Posterior cingulate gyrus (tissue), 11 donors: ENCODE results near the gene CMTM5.
A peak's percentile ranks its signal among the peaks of the same experiment; 100 is the strongest.
"Not testable (repeated sequence)": the region's sequence is repeated elsewhere in the genome, so short reads cannot be mapped to it uniquely, and the experiment has no call there.

ENCODE experiments used
- DNase-seq, 10 donors: peaks; one replicate each; pipeline versions ENCODE4 v3.0.0 to v3.0.0-alpha.2; 2020 to 2021; ENCODE audit warnings: mixed read lengths in 3 of 10
- intact Hi-C: fragments of 100-400 bp; cut with DNase I; formaldehyde crosslinking; loops from one replicate; pipeline ENCODE4 v1.15.1; 2023

CMTM5 gene

DNA sequence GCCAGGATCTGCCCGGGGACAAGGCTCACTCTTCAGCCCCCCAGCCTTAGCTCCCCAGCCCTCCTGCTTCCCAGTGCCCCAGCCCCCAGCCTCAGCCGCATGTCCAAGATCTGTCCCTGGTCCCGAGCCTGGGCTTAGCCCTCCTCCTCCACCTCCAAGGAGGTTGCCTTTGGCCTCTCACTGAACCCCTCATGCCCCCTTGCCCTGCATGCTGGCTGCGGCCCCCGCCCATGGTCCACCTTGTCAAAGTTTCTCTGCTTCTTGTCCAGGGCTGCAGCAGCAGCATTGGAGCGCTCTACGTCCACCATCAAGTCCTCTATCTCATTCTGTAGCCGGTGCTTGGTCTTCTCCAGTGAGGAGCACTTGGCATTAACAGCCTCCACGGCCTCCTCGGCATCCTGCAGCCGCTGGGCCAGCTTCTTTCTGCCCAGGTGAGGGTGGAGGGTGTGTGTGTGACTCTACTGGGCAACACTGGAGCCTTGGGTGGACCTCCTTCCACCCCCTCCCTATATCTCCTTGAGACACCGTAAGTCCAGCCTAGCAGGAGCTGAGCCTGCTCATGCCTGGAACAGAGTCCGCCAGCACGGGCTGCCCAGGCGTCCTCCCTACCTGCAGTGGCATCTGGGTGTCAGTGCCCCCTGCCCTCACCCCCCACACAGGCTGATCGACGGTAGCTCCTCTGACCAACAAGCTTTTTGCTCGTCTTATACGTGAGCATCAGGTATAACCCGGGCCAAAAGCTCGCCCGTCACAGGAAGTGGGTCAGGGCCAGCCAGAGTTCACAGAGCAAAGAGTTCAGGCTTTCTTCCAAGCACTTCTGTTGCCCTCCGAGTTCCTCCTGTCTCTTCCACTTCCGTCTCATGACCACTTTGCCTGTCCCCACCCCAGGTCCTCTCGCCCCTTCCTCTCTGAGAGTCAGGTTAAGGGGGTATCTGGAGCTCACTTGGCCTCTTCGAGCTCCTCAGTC is 11.4 kb downstream of the CMTM5 start:
- peak in 2 of 10 donors; percentile 72 to 77 for DNase-seq
- intact Hi-C loops, result no loop called here

DNA sequence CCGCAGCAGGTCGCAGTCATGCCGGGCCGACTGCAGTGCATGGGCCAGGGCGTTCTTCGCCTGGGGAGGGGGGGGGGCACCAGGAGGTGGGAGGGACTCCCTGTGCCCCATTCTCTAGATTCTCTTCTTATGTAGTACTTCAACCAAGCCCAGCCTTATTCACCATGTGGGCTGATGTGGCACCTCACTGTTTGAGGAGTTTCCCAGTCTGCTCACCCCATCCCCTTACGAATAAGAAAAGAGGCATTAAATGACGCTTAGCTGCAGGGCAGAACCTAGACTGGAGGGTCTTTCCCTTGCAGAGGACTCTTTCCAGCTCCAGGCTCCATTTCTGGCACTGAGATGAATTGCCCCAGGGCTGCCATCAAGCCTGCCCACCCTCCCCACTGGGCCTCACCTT is 12.2 kb downstream of the CMTM5 start:
- peak in 1 of 10 donors; percentile 10 for DNase-seq
- intact Hi-C loops, result no loop called here

DNA sequence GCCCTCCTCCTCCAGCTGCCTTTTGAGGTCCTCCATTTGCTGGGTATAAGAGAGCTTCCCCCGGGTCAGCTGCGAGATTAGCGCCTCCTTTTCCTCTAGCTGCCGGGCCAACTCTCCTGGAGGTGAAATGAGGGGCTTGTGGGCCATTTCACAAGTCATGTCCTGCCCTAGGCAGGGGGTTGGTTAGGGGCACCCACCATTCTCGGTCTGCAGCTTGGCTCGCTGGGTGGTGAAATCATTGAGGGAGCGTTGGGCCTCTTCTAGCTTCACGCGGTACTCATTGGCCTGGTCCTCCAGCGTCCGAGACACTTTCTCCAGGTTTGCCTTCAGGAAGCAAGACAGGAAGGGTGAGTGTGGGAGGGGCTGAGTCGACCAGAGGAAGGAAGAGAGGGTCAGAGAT is 12.6 kb downstream of the CMTM5 start:
- intact Hi-C loops, result no loop called here

DNA sequence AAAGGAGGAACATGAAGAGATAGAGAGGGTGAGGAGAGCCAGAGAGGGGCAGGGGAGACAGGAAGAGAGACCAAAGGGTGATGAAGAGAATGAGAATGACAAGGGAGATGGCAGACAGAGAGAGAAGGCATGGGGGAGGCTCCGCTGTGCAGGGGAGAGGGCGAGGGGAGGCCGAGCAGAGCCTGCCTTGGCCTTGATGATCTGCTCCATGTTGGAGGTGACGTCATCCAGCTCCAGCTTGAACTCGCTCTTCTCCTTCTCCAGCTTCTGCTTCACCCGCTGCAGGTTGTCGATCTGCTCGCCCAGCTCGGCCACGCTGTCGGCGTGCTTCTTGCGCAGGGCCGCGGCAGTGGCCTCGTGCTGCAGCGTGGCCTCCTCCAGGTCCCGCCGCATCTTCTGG is 13.0 kb downstream of the CMTM5 start:
- intact Hi-C loops, DNase-seq: not testable (repeated sequence)

More for the DNA sequence above, 12.6 kb downstream of the CMTM5 start:
- peak in 2 of 10 donors; percentile 52 to 75 for DNase-seq

DNA sequence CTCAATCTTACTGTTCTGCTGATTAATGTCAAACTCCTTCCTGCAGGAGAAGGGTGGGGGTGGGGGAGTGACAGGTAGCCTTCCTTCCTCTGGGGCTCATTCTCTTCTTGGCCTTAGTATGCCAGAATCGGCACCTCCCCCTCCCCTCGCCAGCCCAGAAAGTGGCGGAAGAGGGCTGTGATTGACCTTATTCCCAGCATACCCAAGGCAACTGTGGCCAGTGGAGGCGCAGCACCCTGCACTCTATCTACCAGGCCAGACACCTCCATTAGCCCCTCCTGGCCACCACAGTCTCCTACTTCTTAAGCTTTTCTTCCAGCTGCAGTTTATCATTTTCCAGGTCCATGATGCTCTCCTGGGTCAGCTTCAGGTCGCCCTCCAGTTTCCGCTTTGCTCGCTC is 15.8 kb downstream of the CMTM5 start:
- intact Hi-C loops, result no loop called here

DNA sequence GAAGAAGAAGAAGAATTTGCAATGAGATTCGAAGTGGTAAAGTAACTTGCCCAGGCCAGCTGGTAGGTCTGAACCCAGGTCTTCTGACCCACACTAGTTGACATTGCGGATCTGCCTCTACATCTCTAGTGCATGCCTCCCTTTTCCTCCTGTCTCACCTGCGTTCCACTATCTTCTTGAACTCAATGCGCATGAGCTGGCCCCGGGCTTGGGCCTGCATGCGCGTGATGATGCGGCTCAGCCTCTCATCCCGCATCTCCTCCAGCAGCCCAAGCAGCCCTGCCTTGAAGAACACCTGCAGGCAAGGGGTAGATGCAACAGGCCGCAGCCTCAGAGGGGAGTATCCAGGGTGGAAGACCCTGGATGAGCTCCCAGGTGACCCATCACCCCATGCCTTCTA is 19.3 kb downstream of the CMTM5 start:
- intact Hi-C loops, result no loop called here
- DNase-seq, result peak in 3 of 10 donors; percentile 25 to 57 (median 53)

More for the DNA sequence above, 15.8 kb downstream of the CMTM5 start:
- DNase-seq, result peak in 2 of 10 donors; percentile 5 to 34

DNA sequence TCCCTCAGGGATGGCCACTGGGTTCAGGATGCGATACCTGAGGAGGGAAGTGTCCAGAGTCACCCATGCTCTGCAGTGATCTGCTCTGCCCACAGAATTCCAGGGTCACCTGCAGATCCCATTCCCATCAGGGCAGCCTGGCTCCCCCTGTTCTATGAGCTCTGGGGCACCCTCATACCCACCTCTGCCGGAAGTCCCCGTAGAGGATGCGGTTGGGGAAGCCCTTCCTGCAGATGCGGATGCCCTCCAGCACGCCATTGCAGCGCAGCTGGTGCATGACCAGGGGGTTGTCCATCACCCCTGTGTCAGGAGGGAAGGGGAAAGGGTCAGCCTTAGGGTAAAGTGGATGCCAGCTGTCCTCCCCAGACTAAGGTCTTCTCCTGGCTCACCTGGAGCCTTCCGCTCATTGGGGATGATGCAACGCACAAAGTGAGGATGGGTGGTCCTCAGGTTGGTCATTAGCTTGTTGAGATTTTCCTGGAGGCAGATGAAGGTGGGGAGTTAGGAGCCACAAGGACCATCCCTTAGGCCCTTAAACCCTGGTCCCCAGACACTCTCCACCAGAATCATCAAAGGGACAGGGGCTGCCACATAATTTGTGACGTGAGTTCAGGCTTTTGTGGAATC is 20.0 kb downstream of the CMTM5 start:
- intact Hi-C loops, result no loop called here
- DNase-seq, result peak in 3 of 10 donors; percentile 6 to 57 (median 44)

DNA sequence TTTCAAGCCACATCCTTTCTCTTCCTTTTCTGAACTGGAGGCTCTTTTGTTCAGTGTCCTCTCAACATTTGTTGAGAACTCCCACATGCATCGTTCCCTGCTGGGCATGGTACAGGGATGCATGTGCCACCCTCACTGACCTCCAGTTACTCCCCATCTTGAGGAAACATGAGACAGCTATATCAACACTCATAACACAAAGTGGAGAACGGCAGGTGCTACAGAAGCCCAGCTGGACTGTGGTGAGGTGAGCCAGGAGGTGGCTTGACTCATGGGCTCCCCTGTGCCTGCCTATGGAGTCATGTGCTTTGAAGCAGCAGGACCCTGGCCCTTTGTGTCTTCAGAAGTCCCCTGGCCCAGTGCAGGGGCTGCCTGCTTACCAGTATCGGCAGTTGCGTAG is 21.5 kb downstream of the CMTM5 start:
- DNase-seq, result peak in 1 of 10 donors; percentile 24
- intact Hi-C loops, result no loop called here

DNA sequence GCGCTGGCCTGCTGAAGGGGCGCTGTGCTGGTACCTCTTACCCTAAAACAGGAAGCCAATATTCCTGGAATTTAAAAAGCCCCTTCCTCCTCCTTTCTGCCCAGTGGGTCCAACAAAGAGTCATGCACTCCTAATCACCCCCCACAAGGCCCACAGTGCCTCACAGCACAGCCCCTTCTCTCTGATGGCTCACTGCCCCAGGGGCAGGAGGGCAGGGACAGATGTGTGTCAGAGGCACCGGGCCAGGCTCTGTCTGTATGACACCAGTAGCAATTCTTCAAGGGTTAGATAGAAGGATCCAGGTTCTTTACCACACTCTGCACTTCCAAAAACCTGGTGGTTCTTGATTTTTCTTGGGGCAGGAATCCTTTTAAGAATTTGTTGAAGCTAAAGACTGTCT is 22.3 kb downstream of the CMTM5 start:
- intact Hi-C loops, result no loop called here
- peak in 2 of 10 donors; percentile 42 to 69 for DNase-seq

DNA sequence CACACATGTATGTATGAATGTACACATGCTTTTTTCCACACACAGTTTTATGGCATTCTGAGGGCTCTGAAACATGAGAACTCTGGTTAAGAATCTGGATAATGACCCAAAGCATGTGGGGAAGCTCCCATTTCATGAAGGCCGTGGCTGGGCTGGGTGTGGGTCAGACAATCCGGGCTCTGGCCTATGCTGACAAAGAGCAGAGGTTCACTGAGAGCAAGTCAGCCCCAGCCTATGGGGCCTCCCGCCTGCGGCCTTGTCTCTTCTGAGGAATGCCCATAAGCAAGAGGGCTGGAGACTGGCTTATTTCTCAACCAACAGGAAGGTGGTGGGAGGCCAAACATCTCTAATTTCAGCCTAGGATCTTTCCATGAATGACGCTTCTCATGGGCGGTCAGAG is 22.7 kb downstream of the CMTM5 start:
- intact Hi-C loops, result no loop called here
- DNase-seq, result peak in 2 of 10 donors; percentile 27 to 71

DNA sequence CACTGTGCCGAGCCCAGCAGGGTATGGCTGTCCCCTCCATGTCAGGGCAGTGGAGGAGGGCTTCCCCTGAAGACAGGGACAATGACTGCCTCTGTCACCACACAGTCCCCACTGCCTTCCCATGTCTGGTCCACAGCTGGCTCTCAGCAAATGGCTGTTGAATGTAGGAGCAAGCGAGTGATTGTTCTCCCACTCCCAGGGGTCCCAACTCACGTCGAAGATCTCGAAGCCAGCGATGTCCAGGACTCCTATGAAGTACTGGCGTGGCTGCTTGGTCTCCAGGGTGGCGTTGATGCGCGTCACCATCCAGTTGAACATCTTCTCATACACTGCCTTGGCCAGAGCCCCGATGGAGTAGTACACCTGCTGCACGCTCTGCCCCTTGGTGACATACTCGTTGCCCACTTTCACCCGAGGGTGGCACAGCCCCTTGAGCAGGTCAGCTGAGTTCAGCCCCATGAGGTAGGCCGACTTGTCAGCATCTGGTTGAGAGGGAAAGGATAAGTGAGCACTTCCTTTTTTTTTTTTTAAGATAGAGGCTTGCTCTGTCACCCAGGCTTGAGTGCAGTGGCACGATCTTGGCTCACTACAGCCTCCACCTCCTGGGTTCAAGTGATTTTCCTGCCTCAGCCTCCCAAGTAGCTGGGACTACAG is 23.8 kb downstream of the CMTM5 start:
- intact Hi-C loops, result not testable (repeated sequence)
- DNase-seq, result peak in 2 of 10 donors; percentile 60 to 68

DNA sequence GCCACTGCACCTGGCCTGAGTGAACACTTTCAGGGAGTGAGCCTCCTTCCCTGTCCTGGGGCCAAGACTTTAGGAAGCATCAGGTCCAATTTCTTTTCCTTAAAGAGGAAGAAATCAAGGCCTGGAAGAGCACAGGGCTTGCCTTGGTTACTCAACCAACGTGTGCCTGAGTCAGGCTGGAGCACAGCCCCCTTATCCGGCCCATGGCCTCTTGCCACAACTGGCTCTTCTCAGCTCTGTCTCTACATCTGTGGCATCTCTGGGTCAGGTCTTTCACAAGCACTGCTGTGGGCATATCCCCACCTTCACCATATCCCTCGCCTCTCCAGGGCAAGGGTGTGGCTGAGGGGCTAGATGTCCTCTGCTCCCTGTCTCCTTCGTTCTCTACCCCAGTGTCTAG is 24.4 kb downstream of the CMTM5 start:
- intact Hi-C loops, result no loop called here
- peak in 2 of 10 donors; percentile 13 to 24 for DNase-seq

DNA sequence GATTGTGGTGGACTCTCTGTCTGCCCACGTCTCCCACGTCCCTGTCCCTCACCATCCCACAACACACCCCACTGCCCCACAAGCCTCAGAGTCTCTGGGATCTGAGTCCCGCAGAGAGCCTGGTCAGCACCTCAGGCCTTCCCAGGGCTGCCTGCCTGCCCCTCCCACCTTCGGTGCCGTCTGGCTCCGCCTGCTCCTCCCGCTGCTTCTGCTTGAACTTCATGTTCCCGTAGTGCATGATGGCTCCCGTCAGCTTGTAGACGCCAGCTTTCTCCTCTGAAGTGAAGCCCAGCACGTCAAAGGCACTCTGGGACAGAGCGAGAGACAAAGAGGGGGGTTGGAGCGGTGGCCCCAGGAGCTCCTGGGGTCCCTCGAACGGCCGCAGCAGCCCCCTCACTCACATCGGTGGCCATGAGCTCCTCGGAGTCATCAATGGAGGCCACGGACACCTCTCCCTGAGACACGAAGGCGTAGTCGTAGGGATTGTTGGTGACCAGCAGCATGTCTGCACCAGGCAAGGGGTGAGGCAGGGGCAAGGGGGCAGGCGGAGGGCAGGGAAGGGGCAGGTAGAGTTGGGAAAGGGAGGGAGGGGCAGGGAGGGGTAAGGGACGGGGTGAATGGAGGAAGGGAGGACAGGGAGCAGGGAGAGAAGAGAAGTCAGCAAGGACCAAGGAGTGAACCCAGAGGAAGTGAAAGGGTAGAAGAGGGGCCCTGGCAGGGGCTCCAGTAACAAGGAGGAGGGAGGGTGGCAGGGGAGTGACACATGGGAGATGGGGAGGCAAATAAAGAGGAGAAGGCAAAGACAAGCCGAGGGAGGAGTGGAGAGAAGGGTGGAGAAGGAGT is 25.7 kb downstream of the CMTM5 start:
- peak in 2 of 10 donors; percentile 57 for DNase-seq
- intact Hi-C loops, result no loop called here

DNA sequence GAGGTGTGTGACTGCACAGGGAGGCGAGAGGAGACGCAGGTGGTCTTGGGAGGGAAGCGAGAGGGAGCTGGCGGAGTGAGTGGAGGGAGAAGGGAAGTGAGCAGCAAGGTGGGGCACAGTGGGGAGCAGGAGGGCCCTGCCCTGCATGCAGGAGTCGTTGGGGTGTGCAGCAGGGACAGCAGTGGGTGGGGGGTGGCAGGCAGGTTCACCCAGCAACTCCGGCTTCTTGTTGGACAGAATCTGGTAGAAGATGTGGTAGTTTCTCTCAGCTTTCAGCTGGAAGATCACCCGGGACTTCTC is 26.2 kb downstream of the CMTM5 start:
- DNase-seq, result peak in 2 of 10 donors; percentile 22 to 25
- intact Hi-C loops, result no loop called here

DNA sequence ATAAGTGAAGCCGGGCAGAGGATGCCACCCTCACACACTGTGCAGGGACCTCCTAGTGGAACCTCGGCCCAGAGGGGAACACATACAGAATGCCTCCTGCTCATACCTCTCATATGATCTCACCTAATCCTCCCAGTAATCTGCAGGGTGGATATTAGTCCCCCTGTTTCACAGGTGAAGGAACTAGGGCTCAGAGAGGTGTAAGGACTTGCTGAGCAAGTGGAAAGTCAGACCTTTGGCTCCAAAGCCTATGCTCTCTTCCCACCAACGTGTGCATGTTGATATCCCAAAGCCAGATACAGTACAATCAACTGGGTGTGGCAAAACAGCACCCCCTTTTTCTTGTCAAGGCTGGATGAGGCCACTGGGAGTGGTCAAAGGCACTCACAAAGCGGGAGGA is 27.1 kb downstream of the CMTM5 start:
- DNase-seq, result peak in 2 of 10 donors; percentile 0 to 70
- intact Hi-C loops, result no loop called here

DNA sequence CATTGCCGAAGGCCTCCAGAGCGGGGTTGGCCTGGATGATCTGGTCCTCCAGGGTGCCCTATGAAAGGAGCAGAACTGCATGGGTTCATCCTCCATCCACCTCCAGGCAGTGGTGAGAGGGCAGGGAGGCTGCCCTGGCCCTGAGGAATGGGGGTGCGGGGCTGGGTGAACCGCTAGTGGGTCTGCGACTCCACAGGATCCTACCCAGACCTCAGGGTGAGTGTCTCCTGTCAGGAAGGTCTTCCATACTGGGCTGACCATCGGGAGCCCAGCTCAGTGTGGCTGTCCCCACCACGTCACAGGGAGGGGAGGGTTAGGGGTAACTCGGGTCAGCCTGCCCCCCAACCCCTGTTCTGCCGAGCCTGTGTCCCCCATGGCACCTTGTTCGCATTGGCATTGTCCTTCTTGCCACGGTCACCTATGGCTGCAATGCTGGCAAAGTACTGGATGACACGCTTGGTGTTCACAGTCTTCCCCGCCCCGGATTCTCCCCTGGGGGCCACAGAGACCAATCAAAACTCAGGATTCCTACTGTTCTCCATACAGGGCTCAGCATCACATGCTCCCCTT is 27.6 kb downstream of the CMTM5 start:
- peak in 2 of 10 donors; percentile 58 to 72 for DNase-seq
- intact Hi-C loops, result no loop called here

DNA sequence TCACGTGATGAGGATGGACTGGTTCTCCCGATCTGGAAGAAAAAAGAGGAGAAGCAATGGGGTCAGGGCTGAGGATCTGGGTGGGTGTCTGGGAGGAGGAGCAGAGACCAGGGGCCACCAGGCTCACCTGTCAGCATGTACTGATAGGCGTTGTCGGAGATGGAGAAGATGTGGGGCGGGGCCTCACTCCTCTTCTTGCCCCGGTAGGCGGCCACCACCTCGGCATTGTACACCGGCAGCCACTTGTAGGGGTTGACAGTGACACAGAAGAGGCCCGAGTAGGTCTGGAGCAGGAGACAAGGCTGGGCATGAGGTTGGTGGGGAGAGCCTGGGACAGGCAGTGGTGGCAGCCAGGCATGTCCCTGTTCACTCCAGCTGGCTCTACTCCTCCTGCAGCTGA is 28.2 kb downstream of the CMTM5 start:
- intact Hi-C loops, result no loop called here
- peak in 2 of 10 donors; percentile 58 to 67 for DNase-seq

DNA sequence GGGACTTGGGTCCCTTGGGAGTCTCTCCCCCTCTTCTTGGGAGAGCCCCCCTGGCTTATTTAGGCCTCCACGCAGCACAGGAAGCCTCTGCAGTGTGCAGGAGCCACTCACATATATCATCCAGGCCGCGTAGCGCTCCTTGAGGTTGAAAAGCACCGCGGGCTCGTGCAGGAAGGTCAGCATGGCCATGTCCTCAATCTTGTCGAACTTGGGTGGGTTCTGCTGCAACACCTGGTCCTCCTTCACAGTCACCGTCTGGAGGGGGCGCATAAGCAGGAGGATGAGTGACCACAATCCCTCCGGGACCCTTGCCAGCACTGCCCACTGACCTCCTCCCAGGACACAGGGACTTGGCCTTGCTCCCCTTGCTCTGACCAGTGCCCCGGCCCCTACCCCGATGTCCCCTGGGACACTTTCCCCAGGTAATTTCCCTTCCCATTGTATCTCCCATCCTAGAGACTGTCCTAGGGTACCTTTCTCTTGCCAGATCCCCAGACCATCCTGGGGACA is 28.7 kb downstream of the CMTM5 start:
- peak in 2 of 10 donors; percentile 56 to 70 for DNase-seq
- intact Hi-C loops, result no loop called here

DNA sequence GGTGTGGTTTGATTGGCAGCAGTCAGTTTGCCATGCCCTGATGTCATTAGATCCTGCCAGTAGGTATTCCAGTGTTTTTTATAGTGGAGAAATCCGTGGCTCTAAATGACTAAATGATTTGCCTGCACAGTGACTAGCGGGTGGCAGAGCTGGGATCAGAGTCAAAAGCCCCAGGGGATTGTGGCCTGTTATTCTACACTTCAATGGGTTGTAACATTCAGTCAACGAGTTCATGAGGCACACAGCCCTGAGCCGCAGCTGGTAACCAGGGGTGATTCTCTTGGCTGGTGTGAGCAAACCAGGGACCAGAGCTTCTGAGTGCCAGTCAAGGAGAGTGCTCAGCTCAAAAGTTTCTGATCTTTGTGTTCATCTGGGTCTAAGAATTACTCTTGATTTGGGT is 29.4 kb downstream of the CMTM5 start:
- intact Hi-C loops, result no loop called here
- peak in 3 of 10 donors; percentile 13 to 70 (median 41) for DNase-seq
